AG10803 (cell line): Measurements from ENCODE around the gene MSH3.

Experiments used
- DNase-seq: peaks from one replicate; pipeline ENCODE4 v3.0.0; 2010; ENCODE audit warnings: low read depth
- H3K4me3 ChIP-seq: 2 replicates; pipeline ENCODE4 v1.5.1; 2011; ENCODE audit warnings: mild to moderate bottlenecking, low read length, control low read depth
- CTCF ChIP-seq: conservative IDR thresholded peaks from 2 replicates; pipeline ENCODE4 v1.5.1; 2011; ENCODE audit warnings: mild to moderate bottlenecking, low read length, control low read depth, inconsistent platforms

The MSH3 gene

GRCh38 chr5:80654391-80655230 is at the start of gene MSH3, which contains the start of gene DHFR:
TSS of gene MSH3 (plus strand) at chr5:80654652. CDS start at chr5:80654728, 76 bp downstream.
TSS of gene DHFR (minus strand) at chr5:80654983. CDS start at chr5:80654489, 494 bp downstream.
- TF ChIP-seq CTCF: no peak
- H3K4me3 ChIP-seq: peak within 1 kb of the TSS; percentile 89
- DNase-seq: peak; percentile 87

GRCh38 chr5:80607343-80607742 is 47.1 kb upstream of the MSH3 start:
- H3K4me3 ChIP-seq: no peak overlapping the region
- DNase-seq: no peak
- TF ChIP-seq CTCF: no peak

GRCh38 chr5:80607832-80608231 is 46.6 kb upstream of the MSH3 start:
- no peak for DNase-seq
- H3K4me3 ChIP-seq: no peak overlapping the region
- TF ChIP-seq CTCF: no peak

- no peak for TF ChIP-seq CTCF
- no peak overlapping the region for H3K4me3 ChIP-seq
- DNase-seq: no peak
These were observed 45.7 kb upstream of the MSH3 start for GRCh38 chr5:80608731-80609130.

- DNase-seq: no peak
- no peak for TF ChIP-seq CTCF
- no peak overlapping the region for H3K4me3 ChIP-seq
These were observed 44.8 kb upstream of the MSH3 start for GRCh38 chr5:80609692-80610091.

- TF ChIP-seq CTCF: no peak
- no peak for DNase-seq
- no peak overlapping the region for H3K4me3 ChIP-seq
These were observed 39.1 kb upstream of the MSH3 start for GRCh38 chr5:80615266-80615914.

GRCh38 chr5:80618438-80618837 is 36.0 kb upstream of the MSH3 start:
- no peak for DNase-seq
- no peak for TF ChIP-seq CTCF
- no peak overlapping the region for H3K4me3 ChIP-seq
